Epithelial cell of esophagus (primary cell): ENCODE data around the gene TLR9.

Experiments used
- DNase-seq: peaks from one replicate; pipeline ENCODE4 v3.0.0; 2010; ENCODE audit warnings: low read depth
- H3K4me3 ChIP-seq: 2 replicates; pipeline ENCODE4 v1.5.1; 2011; ENCODE audit warnings: mild to moderate bottlenecking, low read length, control low read depth
- CTCF ChIP-seq: IDR thresholded peaks from 2 replicates; pipeline ENCODE4 v1.5.1; 2011; ENCODE audit warnings: low read depth, mild to moderate bottlenecking, low read length, control low read depth, inconsistent platforms; ENCODE audit not compliant: insufficient read depth; ENCODE audit errors: missing control alignments

Gene TLR9

GRCh38 chr3:52240886-52241370 is 15.5 kb upstream of the TLR9 start:
- no peak overlapping the region for H3K4me3 ChIP-seq
- no peak for DNase-seq
- TF ChIP-seq CTCF = no peak

- H3K4me3 ChIP-seq = peak overlapping the region; percentile 68
- peak; percentile 81 for DNase-seq
Measured at GRCh38 chr3:52240059-52240885, 14.8 kb upstream of the TLR9 start.

GRCh38 chr3:52238761-52239701 is 13.6 kb upstream of the TLR9 start, which contains the start of gene TWF2:
Gene TWF2 (minus strand): TSS chr3:52239158. CDS start chr3:52239016, 142 bp downstream.
- peak within 1 kb of the TSS; percentile 68 for H3K4me3 ChIP-seq
- peak; percentile 75 for DNase-seq
- TF ChIP-seq CTCF = peak; percentile 42

More at GRCh38 chr3:52240059-52240885, 14.8 kb upstream of the TLR9 start:
- TF ChIP-seq CTCF = no peak

GRCh38 chr3:52238193-52238760 is 12.8 kb upstream of the TLR9 start:
- peak; percentile 29 for DNase-seq
- no peak for TF ChIP-seq CTCF
- H3K4me3 ChIP-seq = peak overlapping the region; percentile 68

GRCh38 chr3:52237657-52238172 is 12.3 kb upstream of the TLR9 start:
- peak; percentile 78 for DNase-seq
- peak overlapping the region; percentile 68 for H3K4me3 ChIP-seq
- no peak for TF ChIP-seq CTCF

- H3K4me3 ChIP-seq = no peak overlapping the region
- no peak for DNase-seq
Measured at GRCh38 chr3:52237006-52237656, 11.7 kb upstream of the TLR9 start.

More at GRCh38 chr3:52237006-52237656, 11.7 kb upstream of the TLR9 start:
- no peak for TF ChIP-seq CTCF
